MM.1S (cell line): ENCODE data around the gene CREB5.

Source experiments
- EZH2 ChIP-seq: fragments of 300-600 bp; sonication (generic); optimal IDR thresholded peaks from 2 replicates; pipeline ENCODE3; 2017; ENCODE audit warnings: low read depth, mild to moderate bottlenecking, antibody characterized with exemption, low read length, mixed read lengths
- EZH2phosphoT487 ChIP-seq: fragments of 300-600 bp; sonication (generic); IDR thresholded peaks from 2 replicates; pipeline ENCODE4 v1.6.1; 2018; ENCODE audit warnings: antibody characterized with exemption, low read length
- TF ChIP-seq, protein P1 (sequence below): fragments of 300-600 bp; sonication (generic); IDR thresholded peaks from 2 replicates; pipeline ENCODE4 v1.5.1; 2016; ENCODE audit warnings: antibody characterized with exemption, low read length, mixed read lengths

GRCh38 chr7:28685644-28686417 lies 273.5 kb downstream of the CREB5 start:
- TF ChIP-seq, protein P1, sequence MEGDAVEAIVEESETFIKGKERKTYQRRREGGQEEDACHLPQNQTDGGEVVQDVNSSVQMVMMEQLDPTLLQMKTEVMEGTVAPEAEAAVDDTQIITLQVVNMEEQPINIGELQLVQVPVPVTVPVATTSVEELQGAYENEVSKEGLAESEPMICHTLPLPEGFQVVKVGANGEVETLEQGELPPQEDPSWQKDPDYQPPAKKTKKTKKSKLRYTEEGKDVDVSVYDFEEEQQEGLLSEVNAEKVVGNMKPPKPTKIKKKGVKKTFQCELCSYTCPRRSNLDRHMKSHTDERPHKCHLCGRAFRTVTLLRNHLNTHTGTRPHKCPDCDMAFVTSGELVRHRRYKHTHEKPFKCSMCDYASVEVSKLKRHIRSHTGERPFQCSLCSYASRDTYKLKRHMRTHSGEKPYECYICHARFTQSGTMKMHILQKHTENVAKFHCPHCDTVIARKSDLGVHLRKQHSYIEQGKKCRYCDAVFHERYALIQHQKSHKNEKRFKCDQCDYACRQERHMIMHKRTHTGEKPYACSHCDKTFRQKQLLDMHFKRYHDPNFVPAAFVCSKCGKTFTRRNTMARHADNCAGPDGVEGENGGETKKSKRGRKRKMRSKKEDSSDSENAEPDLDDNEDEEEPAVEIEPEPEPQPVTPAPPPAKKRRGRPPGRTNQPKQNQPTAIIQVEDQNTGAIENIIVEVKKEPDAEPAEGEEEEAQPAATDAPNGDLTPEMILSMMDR = no peak
- TF ChIP-seq EZH2 = no peak
- no peak for TF ChIP-seq EZH2phosphoT487
